ENCODE measurements around the gene FKBP11. TPM values are rescaled to one million over a fixed set of nuclear protein-coding genes. Genes with fewer than 3 reads are reported as not detected.

The FKBP11 gene
- polyA plus RNA-seq, 1 donor from 2014 or later = 24.9 TPM

DNA sequence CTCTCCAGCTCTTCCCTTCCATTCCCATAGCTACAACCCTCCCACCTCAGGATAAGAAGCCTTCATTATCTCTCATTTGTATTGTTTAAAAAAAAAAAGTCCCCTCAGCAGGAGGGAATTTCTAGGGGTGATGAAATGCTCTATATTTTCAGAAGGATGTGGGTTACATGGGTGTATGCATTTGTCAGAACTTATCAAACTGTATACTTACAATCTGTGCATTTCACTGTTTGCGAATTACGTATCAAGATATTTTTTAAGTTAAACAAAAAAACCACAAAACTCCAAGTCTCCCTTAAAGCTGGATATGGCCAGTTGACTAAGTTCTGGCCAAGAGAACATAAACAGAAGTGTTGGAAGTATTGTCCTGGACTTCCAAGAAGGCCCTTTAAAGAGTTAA is 2.0 kb upstream of the FKBP11 start:
- no peak overlapping the region for H3K4me2 ChIP-seq (ENCODE audit: low read length)
- no peaks in the 10 kb centered on the region for H3K9me2 ChIP-seq (ENCODE audit: insufficient read depth, low read length)
- H3K4me3 ChIP-seq (ENCODE audit: low read length) = no peak overlapping the region
- H3F3A ChIP-seq (ENCODE audit: insufficient read depth, low read length, poor library complexity, severe bottlenecking) = no peaks in the 10 kb centered on the region
- H3K36me3 ChIP-seq (ENCODE audit: insufficient read depth, low read length) = peaks cover 7% of the 10 kb centered on the region
- no peaks in the 10 kb centered on the region for H3K27me3 ChIP-seq (ENCODE audit: insufficient read depth, low read depth, low read length)
- H3K27ac ChIP-seq (ENCODE audit: low read length) = no peak overlapping the region
- H3K9ac ChIP-seq (ENCODE audit: low read length) = no peak overlapping the region
- no peaks in the 10 kb centered on the region for H4K20me1 ChIP-seq (ENCODE audit: insufficient read depth)
- TF ChIP-seq EP300 (conservative IDR thresholded peaks at IDR 0.05; ENCODE audit: poor library complexity, severe bottlenecking) = no peak
- no peak for TF ChIP-seq SMC3 (conservative IDR thresholded peaks at IDR 0.05; ENCODE audit: poor library complexity)
- TF ChIP-seq, protein P1, sequence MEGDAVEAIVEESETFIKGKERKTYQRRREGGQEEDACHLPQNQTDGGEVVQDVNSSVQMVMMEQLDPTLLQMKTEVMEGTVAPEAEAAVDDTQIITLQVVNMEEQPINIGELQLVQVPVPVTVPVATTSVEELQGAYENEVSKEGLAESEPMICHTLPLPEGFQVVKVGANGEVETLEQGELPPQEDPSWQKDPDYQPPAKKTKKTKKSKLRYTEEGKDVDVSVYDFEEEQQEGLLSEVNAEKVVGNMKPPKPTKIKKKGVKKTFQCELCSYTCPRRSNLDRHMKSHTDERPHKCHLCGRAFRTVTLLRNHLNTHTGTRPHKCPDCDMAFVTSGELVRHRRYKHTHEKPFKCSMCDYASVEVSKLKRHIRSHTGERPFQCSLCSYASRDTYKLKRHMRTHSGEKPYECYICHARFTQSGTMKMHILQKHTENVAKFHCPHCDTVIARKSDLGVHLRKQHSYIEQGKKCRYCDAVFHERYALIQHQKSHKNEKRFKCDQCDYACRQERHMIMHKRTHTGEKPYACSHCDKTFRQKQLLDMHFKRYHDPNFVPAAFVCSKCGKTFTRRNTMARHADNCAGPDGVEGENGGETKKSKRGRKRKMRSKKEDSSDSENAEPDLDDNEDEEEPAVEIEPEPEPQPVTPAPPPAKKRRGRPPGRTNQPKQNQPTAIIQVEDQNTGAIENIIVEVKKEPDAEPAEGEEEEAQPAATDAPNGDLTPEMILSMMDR (IDR thresholded peaks at IDR 0.05; ENCODE audit: poor library complexity, severe bottlenecking) = no peak
- TF ChIP-seq MXI1 (conservative IDR thresholded peaks at IDR 0.05; ENCODE audit: poor library complexity, severe bottlenecking) = no peak
- no peak for TF ChIP-seq EZH2 (IDR thresholded peaks at IDR 0.05; ENCODE audit: borderline replicate concordance, insufficient read depth, low read length, poor library complexity, severe bottlenecking)
- TF ChIP-seq RAD21 (conservative IDR thresholded peaks at IDR 0.05) = no peak
- TF ChIP-seq TAF1 (IDR thresholded peaks at IDR 0.05; ENCODE audit: low read depth) = no peak
- TF ChIP-seq, protein P2, sequence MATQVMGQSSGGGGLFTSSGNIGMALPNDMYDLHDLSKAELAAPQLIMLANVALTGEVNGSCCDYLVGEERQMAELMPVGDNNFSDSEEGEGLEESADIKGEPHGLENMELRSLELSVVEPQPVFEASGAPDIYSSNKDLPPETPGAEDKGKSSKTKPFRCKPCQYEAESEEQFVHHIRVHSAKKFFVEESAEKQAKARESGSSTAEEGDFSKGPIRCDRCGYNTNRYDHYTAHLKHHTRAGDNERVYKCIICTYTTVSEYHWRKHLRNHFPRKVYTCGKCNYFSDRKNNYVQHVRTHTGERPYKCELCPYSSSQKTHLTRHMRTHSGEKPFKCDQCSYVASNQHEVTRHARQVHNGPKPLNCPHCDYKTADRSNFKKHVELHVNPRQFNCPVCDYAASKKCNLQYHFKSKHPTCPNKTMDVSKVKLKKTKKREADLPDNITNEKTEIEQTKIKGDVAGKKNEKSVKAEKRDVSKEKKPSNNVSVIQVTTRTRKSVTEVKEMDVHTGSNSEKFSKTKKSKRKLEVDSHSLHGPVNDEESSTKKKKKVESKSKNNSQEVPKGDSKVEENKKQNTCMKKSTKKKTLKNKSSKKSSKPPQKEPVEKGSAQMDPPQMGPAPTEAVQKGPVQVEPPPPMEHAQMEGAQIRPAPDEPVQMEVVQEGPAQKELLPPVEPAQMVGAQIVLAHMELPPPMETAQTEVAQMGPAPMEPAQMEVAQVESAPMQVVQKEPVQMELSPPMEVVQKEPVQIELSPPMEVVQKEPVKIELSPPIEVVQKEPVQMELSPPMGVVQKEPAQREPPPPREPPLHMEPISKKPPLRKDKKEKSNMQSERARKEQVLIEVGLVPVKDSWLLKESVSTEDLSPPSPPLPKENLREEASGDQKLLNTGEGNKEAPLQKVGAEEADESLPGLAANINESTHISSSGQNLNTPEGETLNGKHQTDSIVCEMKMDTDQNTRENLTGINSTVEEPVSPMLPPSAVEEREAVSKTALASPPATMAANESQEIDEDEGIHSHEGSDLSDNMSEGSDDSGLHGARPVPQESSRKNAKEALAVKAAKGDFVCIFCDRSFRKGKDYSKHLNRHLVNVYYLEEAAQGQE (IDR thresholded peaks at IDR 0.05; ENCODE audit: borderline replicate concordance) = no peak
- no peak for TF ChIP-seq POLR2AphosphoS5 (IDR thresholded peaks at IDR 0.05)
- H3K9me3 ChIP-seq (ENCODE audit: low read length) = no peaks in the 10 kb centered on the region
- no peaks in the 10 kb centered on the region for H3K79me2 ChIP-seq (replicated peaks; ENCODE audit: insufficient read depth, low read length)
- no peak overlapping the region for H2AFZ ChIP-seq (ENCODE audit: low read depth, low read length)

DNA sequence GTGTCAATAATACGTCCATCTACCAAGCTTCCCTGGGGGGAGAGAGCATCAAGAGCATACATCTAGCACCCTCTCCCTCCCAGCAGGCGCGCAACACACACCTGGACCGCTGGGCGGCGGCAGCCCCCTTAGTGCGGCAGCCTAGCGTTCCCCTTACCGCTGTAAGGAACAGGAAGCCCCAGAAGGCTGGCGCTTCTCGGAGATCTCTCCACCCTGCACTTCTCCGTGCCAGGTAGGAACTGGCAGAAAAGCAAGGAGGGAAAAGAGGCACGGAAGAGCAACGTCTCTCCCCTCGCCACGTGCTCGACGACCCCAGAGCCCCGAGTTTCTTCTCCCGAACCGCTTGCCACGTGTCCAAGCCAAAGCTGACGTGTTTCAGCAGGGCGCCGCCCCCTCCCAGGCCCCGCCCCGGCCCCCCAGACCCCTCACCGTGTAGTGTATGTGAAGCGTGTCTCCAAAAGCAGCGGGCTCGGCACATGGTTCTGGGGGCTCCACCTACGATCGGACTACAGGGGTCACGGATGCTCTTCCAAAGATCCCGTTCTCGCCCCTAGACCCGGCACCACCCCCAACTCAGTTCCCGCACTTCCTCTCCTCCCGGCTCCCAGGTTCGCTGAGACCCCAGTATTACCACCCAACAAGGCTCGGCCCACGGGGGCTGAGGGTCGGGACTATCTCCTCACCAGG is 532 bp downstream of the FKBP11 start:
- Histone ChIP-seq H2AFZ (ENCODE audit: low read depth, low read length) (no peak overlapping the region), H4K20me1 (ENCODE audit: insufficient read depth) (no peaks in the 10 kb centered on the region), H3K9me2 (ENCODE audit: insufficient read depth, low read length) (no peaks in the 10 kb centered on the region), H3K79me2 (replicated peaks; ENCODE audit: insufficient read depth, low read length) (no peaks in the 10 kb centered on the region), H3K4me2 (ENCODE audit: low read length) (no peak overlapping the region), H3K36me3 (ENCODE audit: insufficient read depth, low read length) (peaks cover 2% of the 10 kb centered on the region), H3F3A (ENCODE audit: insufficient read depth, low read length, poor library complexity, severe bottlenecking) (no peaks in the 10 kb centered on the region), H3K4me3 (ENCODE audit: low read length) (no peak overlapping the region), H3K9me3 (ENCODE audit: low read length) (no peaks in the 10 kb centered on the region), H3K27ac (ENCODE audit: low read length) (no peak overlapping the region), H3K9ac (ENCODE audit: low read length) (no peak overlapping the region), H3K27me3 (ENCODE audit: insufficient read depth, low read depth, low read length) (no peaks in the 10 kb centered on the region)
- TF ChIP-seq EP300 (conservative IDR thresholded peaks at IDR 0.05; ENCODE audit: poor library complexity, severe bottlenecking) (no peak), POLR2AphosphoS5 (IDR thresholded peaks at IDR 0.05) (no peak), TAF1 (IDR thresholded peaks at IDR 0.05; ENCODE audit: low read depth) (no peak)
- TF ChIP-seq, protein P2 (IDR thresholded peaks at IDR 0.05; ENCODE audit: borderline replicate concordance) = no peak

All from neural cell (in vitro differentiated cells).